Sigmoid colon (tissue), 4 donors: ENCODE measurements around the gene SULT1E1.

ENCODE experiments used
- EP300 ChIP-seq, 4 donors: sonication (generic); formaldehyde crosslinking; IDR thresholded peaks; one replicate each; pipeline ENCODE4 v1.6.1; 2017; ENCODE audit warnings: antibody characterized with exemption in 4 of 4
- POLR2A ChIP-seq, 2 donors: fragments of 450-650 bp; IDR thresholded peaks; one replicate each; pipeline ENCODE4 v1.6.1; 2016; ENCODE audit warnings: antibody characterized with exemption in 2 of 2, mild to moderate bottlenecking in 2 of 2, moderate library complexity in 2 of 2
- POLR2AphosphoS5 ChIP-seq, 4 donors: sonication (generic); formaldehyde crosslinking; IDR thresholded peaks; one replicate each; pipeline ENCODE4 v1.6.1; 2017; ENCODE audit warnings: antibody characterized with exemption in 4 of 4
- TF ChIP-seq, protein P1 (sequence below), 4 experiments: fragments of 450-650 bp in 3 of 4; fragments of 200-600 bp in 1 of 4; IDR thresholded peaks; one replicate each; pipeline ENCODE4 v1.5.1; 2016 to 2019; ENCODE audit warnings: antibody characterized with exemption in 4 of 4, mild to moderate bottlenecking in 3 of 4, moderate library complexity in 2 of 4

DNA sequence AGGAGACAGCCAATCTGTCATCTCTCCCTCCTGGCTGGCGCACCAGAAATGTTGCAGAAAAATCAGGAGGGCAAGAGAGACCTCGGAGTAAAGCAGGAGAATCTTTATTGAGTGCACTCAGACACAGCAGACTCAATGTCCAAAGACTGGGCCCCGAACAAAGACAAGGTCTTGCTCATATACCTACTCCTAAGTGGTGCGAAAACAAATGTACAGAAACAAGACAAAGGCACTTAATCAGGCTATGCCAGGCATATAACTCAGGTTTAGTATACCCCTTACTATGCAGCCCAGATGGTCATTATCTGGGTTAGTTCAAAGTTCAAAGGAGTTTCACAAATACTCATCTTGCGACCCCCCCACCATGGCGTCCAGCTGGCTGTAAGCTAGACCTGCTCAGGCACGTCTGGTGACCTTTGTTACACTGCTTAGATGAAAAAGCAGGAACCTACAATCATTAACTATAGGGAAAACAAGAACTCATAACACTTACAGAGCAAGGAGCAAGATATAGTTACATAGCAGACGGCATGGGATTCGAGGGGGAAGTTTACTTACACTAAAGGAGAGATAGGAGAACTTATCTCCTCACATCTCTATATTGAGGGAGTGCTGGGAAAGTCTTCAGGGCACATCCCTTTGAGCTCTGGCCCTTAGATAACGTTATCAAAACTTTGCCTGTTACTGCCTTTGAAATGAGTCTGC is 27.5 kb downstream of the SULT1E1 start:
- TF ChIP-seq, protein P1, sequence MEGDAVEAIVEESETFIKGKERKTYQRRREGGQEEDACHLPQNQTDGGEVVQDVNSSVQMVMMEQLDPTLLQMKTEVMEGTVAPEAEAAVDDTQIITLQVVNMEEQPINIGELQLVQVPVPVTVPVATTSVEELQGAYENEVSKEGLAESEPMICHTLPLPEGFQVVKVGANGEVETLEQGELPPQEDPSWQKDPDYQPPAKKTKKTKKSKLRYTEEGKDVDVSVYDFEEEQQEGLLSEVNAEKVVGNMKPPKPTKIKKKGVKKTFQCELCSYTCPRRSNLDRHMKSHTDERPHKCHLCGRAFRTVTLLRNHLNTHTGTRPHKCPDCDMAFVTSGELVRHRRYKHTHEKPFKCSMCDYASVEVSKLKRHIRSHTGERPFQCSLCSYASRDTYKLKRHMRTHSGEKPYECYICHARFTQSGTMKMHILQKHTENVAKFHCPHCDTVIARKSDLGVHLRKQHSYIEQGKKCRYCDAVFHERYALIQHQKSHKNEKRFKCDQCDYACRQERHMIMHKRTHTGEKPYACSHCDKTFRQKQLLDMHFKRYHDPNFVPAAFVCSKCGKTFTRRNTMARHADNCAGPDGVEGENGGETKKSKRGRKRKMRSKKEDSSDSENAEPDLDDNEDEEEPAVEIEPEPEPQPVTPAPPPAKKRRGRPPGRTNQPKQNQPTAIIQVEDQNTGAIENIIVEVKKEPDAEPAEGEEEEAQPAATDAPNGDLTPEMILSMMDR (IDR thresholded peaks at IDR 0.05), result no peak
- TF ChIP-seq EP300 (IDR thresholded peaks at IDR 0.05), result no peak
- TF ChIP-seq POLR2A (IDR thresholded peaks at IDR 0.05), result no peak
- no peak for TF ChIP-seq POLR2AphosphoS5 (IDR thresholded peaks at IDR 0.05)
